Astrocyte (in vitro differentiated cells and primary cell): ENCODE measurements around the gene CACNA1A.

ENCODE experiments used
- CTCF ChIP-seq: IDR thresholded peaks from 2 replicates; pipeline ENCODE4 v1.5.1; 2011; ENCODE audit warnings: low read depth, mild to moderate bottlenecking, inconsistent platforms, low read length, moderate library complexity; ENCODE audit not compliant: insufficient read depth
- EZH2 ChIP-seq: IDR thresholded peaks from 2 replicates; pipeline ENCODE4 v1.6.1; 2012; ENCODE audit warnings: mild to moderate bottlenecking, low read length, inconsistent platforms; ENCODE audit not compliant: insufficient read depth

GRCh38 chr19:13313875-13314274, 192.4 kb downstream of the CACNA1A start:
- TF ChIP-seq CTCF (no peak), EZH2 (no peak)
